MM.1S (cell line): Measurements from ENCODE around the gene BORCS8.

Source experiments
- DNase-seq: peaks from one replicate; pipeline ENCODE4 v3.0.0-alpha.2; 2015
- H2AFZ ChIP-seq: fragments of 300-600 bp; sonication (generic); 2 replicates; pipeline ENCODE4 v1.6.0; 2016; ENCODE audit warnings: antibody characterized with exemption, low read length
- H3F3A ChIP-seq: fragments of 300-600 bp; sonication (generic); 2 replicates; pipeline ENCODE4 v1.6.1; 2016; ENCODE audit warnings: mild to moderate bottlenecking, antibody characterized with exemption, low read length, moderate library complexity, mixed read lengths; ENCODE audit not compliant: insufficient read depth
- H3K27ac ChIP-seq: fragments of 300-600 bp; sonication (generic); 2 replicates; pipeline ENCODE4 v1.5.1; 2016; ENCODE audit warnings: mild to moderate bottlenecking, low read length
- H3K27me3 ChIP-seq: fragments of 300-600 bp; sonication (generic); replicated peaks from 2 replicates; pipeline ENCODE4 v1.6.0; 2016; ENCODE audit warnings: low read length; ENCODE audit not compliant: insufficient read depth
- H3K36me3 ChIP-seq: fragments of 300-600 bp; sonication (generic); replicated peaks from 2 replicates; pipeline ENCODE4 v1.6.1; 2016; ENCODE audit warnings: mild to moderate bottlenecking, low read length, mixed read lengths; ENCODE audit not compliant: insufficient read depth
- H3K4me1 ChIP-seq: fragments of 300-600 bp; sonication (generic); 2 replicates; pipeline ENCODE4 v1.6.1; 2016; ENCODE audit warnings: low read length, mixed read lengths
- H3K4me2 ChIP-seq: fragments of 300-600 bp; sonication (generic); 2 replicates; pipeline ENCODE4 v1.6.0; 2016; ENCODE audit warnings: low read depth, low read length
- H3K4me3 ChIP-seq: fragments of 300-600 bp; sonication (generic); 2 replicates; pipeline ENCODE4 v1.5.1; 2016; ENCODE audit warnings: low read length, mixed read lengths
- H3K79me2 ChIP-seq: fragments of 300-600 bp; sonication (generic); 2 replicates; pipeline ENCODE4 v1.6.1; 2016; ENCODE audit warnings: mixed run types, low read length, mixed read lengths
- H3K9ac ChIP-seq: fragments of 300-600 bp; sonication (generic); 2 replicates; pipeline ENCODE4 v1.6.1; 2016; ENCODE audit warnings: low read length, mixed read lengths
- H3K9me2 ChIP-seq: fragments of 300-600 bp; sonication (generic); replicated peaks from 2 replicates; pipeline ENCODE4 v1.6.1; 2016; ENCODE audit warnings: mild to moderate bottlenecking, low read length, mixed read lengths; ENCODE audit not compliant: insufficient read depth
- H3K9me3 ChIP-seq: fragments of 300-600 bp; sonication (generic); replicated peaks from 2 replicates; pipeline ENCODE4 v1.6.1; 2016; ENCODE audit warnings: mild to moderate bottlenecking, low read length, mixed read lengths; ENCODE audit not compliant: insufficient read depth
- H4K20me1 ChIP-seq: fragments of 300-600 bp; sonication (generic); 2 replicates; pipeline ENCODE4 v1.6.1; 2016; ENCODE audit warnings: mild to moderate bottlenecking, low read length, moderate library complexity, mixed read lengths; ENCODE audit not compliant: insufficient read depth
- CTCF ChIP-seq: fragments of 300-600 bp; sonication (generic); IDR thresholded peaks from 2 replicates; pipeline ENCODE4 v1.5.1; 2016; ENCODE audit warnings: antibody characterized with exemption, low read length, mixed read lengths
- EZH2 ChIP-seq: fragments of 300-600 bp; sonication (generic); optimal IDR thresholded peaks from 2 replicates; pipeline ENCODE3; 2017; ENCODE audit warnings: low read depth, mild to moderate bottlenecking, antibody characterized with exemption, low read length, mixed read lengths
- EZH2phosphoT487 ChIP-seq: fragments of 300-600 bp; sonication (generic); IDR thresholded peaks from 2 replicates; pipeline ENCODE4 v1.6.1; 2018; ENCODE audit warnings: antibody characterized with exemption, low read length

The BORCS8 gene

GRCh38 chr19:19207637-19208572 is 16.0 kb upstream of the BORCS8 start:
- Histone ChIP-seq H2AFZ (no peak overlapping the region), H3K9me2 (no peaks in the 10 kb centered on the region), H3K9me3 (no peaks in the 10 kb centered on the region), H3K36me3 (no peaks in the 10 kb centered on the region), H3K4me1 (no peaks in the 10 kb centered on the region), H3K27me3 (peaks cover 55% of the 10 kb centered on the region), H3K79me2 (peaks cover 3% of the 10 kb centered on the region), H3K4me2 (no peak overlapping the region), H3K9ac (no peak overlapping the region), H3F3A (no peaks in the 10 kb centered on the region), H4K20me1 (no peaks in the 10 kb centered on the region), H3K27ac (no peak overlapping the region), H3K4me3 (no peak overlapping the region)
- no peak for TF ChIP-seq EZH2
- TF ChIP-seq EZH2phosphoT487, result no peak
- TF ChIP-seq CTCF, result no peak
- DNase-seq, result no peak

DNA sequence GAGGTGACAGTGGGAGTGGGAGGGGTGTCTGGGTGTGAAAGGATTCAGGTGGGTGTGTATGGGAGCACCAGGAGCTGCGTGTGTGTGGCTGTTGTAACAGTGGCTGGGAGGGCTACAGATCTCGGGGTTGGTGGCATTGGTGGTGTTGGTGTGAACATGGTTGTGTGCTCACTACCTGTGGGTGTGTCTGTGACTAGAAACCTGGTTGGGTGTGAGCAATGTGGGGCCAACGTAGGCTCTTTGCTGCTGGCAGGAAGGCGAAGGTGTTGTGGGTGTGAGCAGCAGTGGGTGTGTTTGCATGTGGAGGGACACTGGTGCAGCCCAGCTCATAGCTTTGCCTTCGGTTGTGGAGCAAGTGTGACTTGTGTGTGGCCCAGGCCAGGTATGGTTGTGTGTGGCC is 15.0 kb upstream of the BORCS8 start:
- H3K27me3 ChIP-seq, result peaks cover 45% of the 10 kb centered on the region
- DNase-seq, result no peak
- H3K9ac ChIP-seq, result no peak overlapping the region
- H4K20me1 ChIP-seq, result no peaks in the 10 kb centered on the region
- no peak overlapping the region for H3K27ac ChIP-seq
- H3K9me3 ChIP-seq, result no peaks in the 10 kb centered on the region
- no peak overlapping the region for H3K4me2 ChIP-seq
- 0 out of 2 replicates have a peak, but pooled peaks cover 2% of the 10 kb centered on the region for H3K4me1 ChIP-seq
- no peaks in the 10 kb centered on the region for H3K36me3 ChIP-seq
- peaks cover 12% of the 10 kb centered on the region for H3K79me2 ChIP-seq
- H3F3A ChIP-seq, result no peaks in the 10 kb centered on the region
- TF ChIP-seq EZH2 (no peak), EZH2phosphoT487 (no peak), CTCF (no peak)
- no peak overlapping the region for H3K4me3 ChIP-seq
- H2AFZ ChIP-seq, result no peak overlapping the region
- no peaks in the 10 kb centered on the region for H3K9me2 ChIP-seq

DNA sequence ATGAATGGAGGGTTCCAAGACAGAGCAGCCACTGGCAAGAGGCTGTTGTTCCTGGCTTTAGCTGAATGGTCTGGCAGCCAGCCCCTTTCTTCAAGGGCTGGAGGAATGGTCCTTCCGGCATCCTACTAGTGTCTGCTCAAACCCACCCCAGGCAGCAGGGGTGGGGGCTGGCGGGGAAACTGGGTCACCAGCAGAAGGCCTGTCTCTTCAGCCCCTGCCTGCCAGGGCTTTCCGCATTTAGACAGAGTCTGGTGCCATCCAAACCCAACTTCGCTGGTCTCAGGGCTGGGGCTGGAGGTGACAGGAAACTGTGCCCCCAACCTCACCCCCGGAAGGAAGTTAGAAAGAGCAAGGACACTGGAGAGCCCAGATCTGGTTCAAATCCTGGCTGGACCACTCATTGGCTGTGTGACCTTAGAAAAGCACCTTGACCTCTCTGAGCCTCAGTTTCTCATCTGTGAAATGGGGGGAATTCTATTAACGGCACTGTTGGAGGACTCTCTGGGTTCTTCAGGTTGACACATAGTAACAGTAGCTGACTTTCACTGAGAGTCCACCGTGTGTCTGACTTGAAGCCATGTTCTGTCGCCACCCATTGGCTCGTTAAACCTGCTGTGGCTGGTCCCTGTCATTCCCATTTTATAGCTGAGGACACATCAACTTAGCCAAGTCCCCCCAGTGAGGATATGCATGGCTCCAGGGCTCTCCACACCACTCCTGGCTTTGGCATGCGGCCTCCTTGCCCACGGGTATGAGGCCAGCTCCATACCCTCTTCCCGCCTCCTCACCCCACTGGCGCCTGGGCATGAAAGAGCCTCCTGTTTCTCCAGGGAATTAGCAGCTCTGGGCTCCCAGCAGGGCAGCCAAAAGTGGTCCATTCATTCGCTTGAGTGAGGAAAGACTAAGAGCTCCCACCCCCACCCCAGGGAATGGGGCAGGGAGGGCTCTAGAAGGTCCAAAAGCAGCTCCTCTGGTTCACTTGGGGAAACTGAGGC is 13.8 kb upstream of the BORCS8 start:
- no peaks in the 10 kb centered on the region for H3F3A ChIP-seq
- no peak overlapping the region for H3K27ac ChIP-seq
- no peaks in the 10 kb centered on the region for H3K9me3 ChIP-seq
- H3K27me3 ChIP-seq, result peaks cover 36% of the 10 kb centered on the region
- H3K4me1 ChIP-seq, result 0 out of 2 replicates have a peak, but pooled peaks cover 4% of the 10 kb centered on the region
- H3K79me2 ChIP-seq, result peaks cover 20% of the 10 kb centered on the region
- no peak overlapping the region for H2AFZ ChIP-seq
- H4K20me1 ChIP-seq, result no peaks in the 10 kb centered on the region
- H3K4me2 ChIP-seq, result no peak overlapping the region
- TF ChIP-seq EZH2phosphoT487, result no peak
- TF ChIP-seq CTCF, result no peak
- TF ChIP-seq EZH2, result no peak
- H3K36me3 ChIP-seq, result no peaks in the 10 kb centered on the region
- DNase-seq, result no peak
- H3K4me3 ChIP-seq, result no peak overlapping the region
- no peak overlapping the region for H3K9ac ChIP-seq
- no peaks in the 10 kb centered on the region for H3K9me2 ChIP-seq
